Mesenteric fat pad (tissue), 1 donor: ENCODE data around the gene ARRB2. TPM values are rescaled to one million over a fixed set of nuclear protein-coding genes. Genes with fewer than 3 reads are reported as not detected.

ENCODE experiments used
- DNase-seq: peaks from one replicate; pipeline ENCODE4 v3.0.0-alpha.2; 2020; ENCODE audit warnings: low spot score
- total RNA-seq: library from RNA; stranded (reverse); fragmentation: NEBNext Ultra II Directional; extraction: Animal tissue kit (Norgen Biotek cat#: 25700); gene quantifications from one replicate; pipeline ENCODE4 v1.2.1, GENCODE V29; 2021
- donor health status: DM: yes; HTN: yes; CAD: no.

The ARRB2 gene
- total RNA-seq, 1 donor from 2014 or later, result 131 TPM

GRCh38 chr17:4751932-4752331, 41.5 kb downstream of the ARRB2 start:
- DNase-seq, result no peak

- DNase-seq, result no peak
These were observed 43.0 kb downstream of the ARRB2 start for GRCh38 chr17:4753392-4753791.

- DNase-seq, result no peak
These were observed 49.4 kb downstream of the ARRB2 start for GRCh38 chr17:4759776-4760236.

- no peak for DNase-seq
These were observed 54.2 kb downstream of the ARRB2 start for GRCh38 chr17:4764595-4764994.

- DNase-seq, result no peak
These were observed 55.8 kb downstream of the ARRB2 start for GRCh38 chr17:4766201-4766600.

- no peak for DNase-seq
These were observed 56.3 kb downstream of the ARRB2 start for GRCh38 chr17:4766723-4767122.

GRCh38 chr17:4768298-4768697, 57.9 kb downstream of the ARRB2 start:
- no peak for DNase-seq

GRCh38 chr17:4769628-4770027, 59.2 kb downstream of the ARRB2 start:
- no peak for DNase-seq

Other genes starting within 250 kb of the ARRB2 start
- gene SPNS2, start 211.8 kb upstream of the ARRB2 start, total RNA-seq, result 18.6 TPM
- gene MYBBP1A, start 155.2 kb upstream of the ARRB2 start, total RNA-seq, result 54.0 TPM
- not detected for gene GGT6, start 150.1 kb upstream of the ARRB2 start, total RNA-seq
- gene SMTNL2, start 126.1 kb upstream of the ARRB2 start, total RNA-seq, result 0.74 TPM
- not detected for gene ALOX15, start 69.0 kb upstream of the ARRB2 start, total RNA-seq
- gene PELP1, start 6.5 kb upstream of the ARRB2 start, total RNA-seq, result 29.3 TPM
- gene MED11, start 20.8 kb downstream of the ARRB2 start, total RNA-seq, result 16.1 TPM
- 2.9 TPM for gene ZMYND15, start 29.2 kb downstream of the ARRB2 start, total RNA-seq
- gene CXCL16, start 29.3 kb downstream of the ARRB2 start, total RNA-seq, result 51.3 TPM
- gene TM4SF5, start 61.3 kb downstream of the ARRB2 start, total RNA-seq, result not detected
- gene VMO1, start 75.7 kb downstream of the ARRB2 start, total RNA-seq, result 6.9 TPM
- not detected for gene GLTPD2, start 78.3 kb downstream of the ARRB2 start, total RNA-seq
- gene PSMB6, start 85.5 kb downstream of the ARRB2 start, total RNA-seq, result 109 TPM
- 22.8 TPM for gene PLD2, start 96.5 kb downstream of the ARRB2 start, total RNA-seq
- gene MINK1, start 122.7 kb downstream of the ARRB2 start, total RNA-seq, result 60.3 TPM
- 3.0 TPM for gene C17orf107, start 188.9 kb downstream of the ARRB2 start, total RNA-seq
- gene CHRNE, start 192.5 kb downstream of the ARRB2 start, total RNA-seq, result 1.6 TPM
- not detected for gene GP1BA, start 221.6 kb downstream of the ARRB2 start, total RNA-seq
- gene SLC25A11, start 229.4 kb downstream of the ARRB2 start, total RNA-seq, result 50.0 TPM
- 63.3 TPM for gene RNF167, start 229.6 kb downstream of the ARRB2 start, total RNA-seq
- gene PFN1, start 237.9 kb downstream of the ARRB2 start, total RNA-seq, result 575 TPM
- gene ENO3, start 240.5 kb downstream of the ARRB2 start, total RNA-seq, result 4.0 TPM